ENCODE measurements around the gene EDNRA.
A peak's percentile ranks its signal among the peaks of the same experiment; 100 is the strongest.

Gene EDNRA

DNA sequence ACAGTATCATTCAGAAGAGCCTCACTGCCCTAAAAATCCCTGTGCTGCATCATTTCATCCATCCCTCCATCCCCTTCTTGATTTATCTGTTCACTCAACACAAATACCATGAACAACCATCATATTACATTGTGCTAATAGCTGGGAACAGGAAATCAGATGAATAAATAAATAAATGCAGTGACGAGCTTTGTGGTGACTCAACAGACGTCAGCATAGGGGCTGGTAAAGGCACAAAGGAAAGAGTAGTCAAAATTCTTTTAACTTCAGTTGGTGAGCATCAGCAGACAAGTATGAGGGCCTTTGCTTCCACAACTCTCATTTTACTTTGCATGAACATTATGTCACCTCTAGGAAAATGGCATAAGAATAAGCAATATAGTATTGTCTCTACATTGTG is 65.5 kb downstream of the EDNRA start:
- DNase-seq: no peak

DNA sequence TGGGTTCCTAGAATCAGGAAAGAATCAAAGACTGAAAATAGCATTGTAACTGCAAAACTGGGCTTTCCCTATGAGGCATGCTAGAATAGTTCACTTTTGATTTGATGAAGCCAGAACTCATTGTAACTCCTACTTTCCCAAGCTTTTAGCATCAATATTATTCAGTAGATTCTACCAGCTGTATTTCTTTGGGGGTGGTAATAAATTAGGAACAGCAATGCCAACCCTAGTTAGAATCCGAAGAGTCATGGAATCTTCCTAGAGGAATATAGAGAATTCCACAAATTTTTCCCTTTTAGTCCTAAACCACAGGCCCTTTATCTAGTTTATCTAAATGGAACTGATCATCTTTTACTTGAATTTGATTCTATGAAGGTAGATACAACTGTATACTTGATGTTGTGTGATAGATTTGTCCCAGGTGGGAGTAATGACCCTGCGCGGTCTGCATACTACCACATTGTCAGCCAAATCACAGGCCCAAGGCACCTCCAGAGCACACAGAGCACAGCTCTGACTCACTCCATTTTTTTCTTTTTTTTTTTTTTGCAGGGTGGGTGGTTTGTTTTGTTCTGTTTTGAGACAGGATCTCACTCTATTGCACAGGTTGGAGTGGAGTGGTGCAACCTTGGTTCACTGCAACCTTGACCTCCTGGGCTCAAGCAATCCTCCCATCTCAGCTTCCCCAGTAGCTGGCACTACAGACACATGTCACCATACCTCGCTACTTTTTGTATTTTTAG is 66.6 kb downstream of the EDNRA start:
- DNase-seq: no peak

DNA sequence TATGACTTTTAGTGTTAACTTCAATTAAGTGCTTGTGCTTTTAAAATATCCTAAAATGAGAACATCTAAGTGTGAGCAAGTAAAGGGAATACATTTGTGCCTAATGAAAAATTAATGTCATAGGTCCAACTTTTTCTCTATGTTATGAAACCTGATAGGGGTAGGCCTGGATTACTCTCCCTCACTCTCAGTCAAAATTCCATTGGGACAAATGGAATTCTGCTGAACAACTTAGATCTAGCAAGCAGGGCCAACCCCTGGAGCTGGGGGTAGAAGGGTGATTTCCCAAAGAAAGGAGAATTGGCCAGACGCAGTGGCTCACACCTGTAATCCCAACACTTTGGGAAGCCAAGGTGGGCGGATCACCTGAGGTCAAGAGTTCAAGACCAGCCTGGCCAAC is 67.4 kb downstream of the EDNRA start:
- no peak for DNase-seq

DNA sequence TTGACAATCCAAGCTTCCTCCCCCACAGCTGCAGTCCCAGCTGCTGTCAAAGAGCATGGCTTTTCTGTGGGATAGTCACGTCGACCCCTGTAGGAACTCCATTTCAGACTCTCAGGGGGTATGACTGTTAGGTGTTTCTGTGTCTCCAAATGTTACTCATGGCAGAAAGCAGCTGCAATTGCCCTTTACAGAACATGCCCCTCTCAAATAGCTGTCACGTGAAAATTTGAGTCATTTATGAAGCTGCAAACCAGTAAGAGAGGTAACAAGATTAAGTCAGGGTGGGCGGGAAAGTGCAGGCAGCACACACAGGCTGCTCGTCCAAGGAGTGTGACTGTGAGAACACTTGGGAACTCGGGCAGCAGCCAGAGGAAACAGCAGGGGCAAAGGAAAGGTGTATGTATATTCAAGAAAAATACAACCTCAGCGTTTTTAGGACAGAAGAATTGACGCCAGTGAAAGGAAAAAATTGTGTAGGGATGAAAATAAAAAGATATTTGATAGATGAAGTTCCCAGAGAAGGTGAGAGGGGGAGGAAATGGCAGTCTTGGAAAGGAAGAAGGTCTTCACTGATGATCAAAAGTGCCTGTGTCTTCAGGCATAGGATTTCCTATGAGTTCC is 69.8 kb downstream of the EDNRA start:
- no peak for DNase-seq

DNA sequence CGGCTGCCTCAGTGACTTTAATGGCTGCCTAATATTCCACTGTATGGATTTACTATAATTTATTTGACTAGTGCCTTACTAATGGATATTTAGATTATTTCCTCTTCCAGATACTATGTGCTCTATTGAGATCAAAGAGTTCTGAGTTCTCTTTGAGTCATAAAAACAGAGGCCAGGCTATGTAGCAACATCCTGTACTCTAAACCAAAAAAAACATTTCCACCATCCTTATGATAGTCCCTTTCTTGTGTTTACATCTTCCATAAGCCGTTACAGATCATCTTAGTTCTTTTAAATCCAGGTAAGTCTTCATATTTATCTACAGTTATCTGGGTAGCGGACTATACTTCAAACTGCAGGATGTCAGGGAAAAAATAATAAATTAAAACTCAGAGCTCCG is 79.7 kb downstream of the EDNRA start:
- no peak for DNase-seq

DNA sequence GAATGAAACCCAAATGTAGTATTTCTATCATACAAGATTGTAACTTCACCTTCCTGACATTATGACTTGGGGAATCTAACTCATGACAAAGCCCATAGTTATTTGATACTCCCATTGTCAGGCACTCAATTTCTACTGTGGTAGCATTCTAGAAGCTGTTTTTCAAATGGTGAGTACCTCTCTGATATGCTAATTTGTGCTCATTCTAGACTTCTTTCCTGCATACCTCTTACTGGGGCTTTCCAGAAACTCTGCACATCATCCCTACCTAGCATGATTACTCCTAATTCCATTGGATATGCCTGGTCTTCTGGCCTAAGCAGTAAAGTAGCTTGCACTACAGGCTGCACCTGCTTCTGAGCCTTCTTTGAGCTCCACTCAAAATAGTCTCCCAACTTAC is 85.9 kb downstream of the EDNRA start:
- no peak for DNase-seq

DNA sequence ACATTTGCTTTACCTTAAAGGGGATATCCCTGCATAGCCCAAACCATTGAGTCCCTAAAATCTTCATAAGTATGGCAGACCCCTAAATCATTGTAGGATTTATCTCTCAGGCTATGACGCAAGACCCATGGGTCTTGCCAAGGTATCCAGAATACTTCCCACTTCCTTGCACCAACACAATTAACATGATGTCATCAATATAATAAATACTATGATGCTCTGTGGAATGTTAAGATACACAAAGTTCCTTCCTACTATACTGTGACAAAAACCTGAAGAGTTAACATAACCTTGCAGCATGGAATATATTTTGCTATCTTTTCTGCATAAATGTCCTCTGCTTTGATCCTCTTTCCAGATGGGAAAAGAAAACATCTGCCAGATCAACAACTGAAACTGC is 86.4 kb downstream of the EDNRA start:
- DNase-seq: no peak

DNA sequence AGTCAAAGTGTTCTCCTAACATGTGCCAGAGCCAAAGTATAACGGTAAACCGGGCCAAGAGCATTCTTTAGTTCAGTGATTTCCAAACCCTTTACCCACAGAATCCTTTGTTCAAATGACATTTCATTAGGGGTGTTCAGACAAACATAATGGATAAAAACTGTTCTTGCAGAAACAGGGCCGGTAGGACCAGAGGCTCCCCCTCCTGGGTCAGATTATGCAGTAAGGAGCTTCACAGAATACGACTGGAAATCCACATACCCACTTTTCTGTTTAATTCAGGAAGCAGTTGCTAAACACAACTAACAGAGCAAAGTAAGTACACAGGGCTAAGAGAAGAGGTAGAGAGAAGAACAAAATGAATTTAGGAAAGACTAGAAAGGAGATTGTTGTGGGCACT is 89.7 kb downstream of the EDNRA start:
- DNase-seq: no peak

DNA sequence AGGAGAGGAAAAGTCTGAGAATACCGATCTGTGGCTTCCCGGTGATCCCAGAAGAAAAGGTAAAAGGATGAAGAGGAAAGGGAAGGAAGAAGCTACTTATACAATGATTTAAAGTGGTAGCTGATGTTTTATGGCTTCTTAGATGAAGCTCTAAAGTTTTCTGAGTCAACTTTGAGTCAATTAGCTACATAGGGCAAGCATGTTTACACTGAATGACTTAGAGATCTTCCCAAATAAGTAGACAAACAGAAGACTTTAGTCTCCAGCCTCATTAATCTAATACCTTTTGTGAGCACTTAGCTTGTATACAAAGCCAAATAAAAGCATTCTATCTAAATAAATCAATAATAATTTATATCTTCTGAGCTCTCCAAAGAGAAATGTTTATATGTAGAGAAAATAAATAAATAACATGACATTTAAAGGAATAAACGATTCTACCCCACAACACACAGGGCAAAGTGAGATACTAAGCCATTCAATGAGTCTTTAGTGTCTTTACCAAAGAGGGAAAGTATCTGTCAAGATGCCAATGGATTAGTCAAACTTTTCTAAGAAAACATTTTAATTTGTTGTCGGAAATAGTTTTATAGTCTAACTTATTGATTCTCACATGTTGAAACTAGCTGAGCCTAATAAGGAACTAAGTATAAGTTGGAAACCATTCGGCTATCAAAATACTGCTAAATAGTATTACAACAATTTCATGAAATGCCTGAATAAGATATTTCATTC is 90.3 kb downstream of the EDNRA start:
- DNase-seq: no peak

DNA sequence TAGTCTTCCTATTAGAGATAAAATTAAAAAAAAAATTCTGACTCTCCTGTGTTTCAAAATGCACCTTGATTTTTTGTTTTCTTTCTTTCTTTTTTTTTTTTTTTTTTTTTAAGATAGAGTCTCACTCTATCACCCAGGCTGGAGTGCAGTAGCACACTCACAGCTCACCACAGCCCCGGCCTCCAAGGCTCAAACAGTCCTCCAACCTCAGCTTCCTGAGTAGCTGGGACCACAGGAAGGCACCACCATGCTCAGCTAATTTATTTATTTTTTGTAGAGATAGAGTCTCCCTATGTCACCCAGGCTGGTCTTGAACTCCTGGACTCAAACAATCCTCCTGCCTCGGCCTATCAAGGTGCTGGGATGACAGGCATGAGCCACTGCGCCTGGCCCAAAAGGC is 95.2 kb downstream of the EDNRA start:
- DNase-seq: no peak

DNA sequence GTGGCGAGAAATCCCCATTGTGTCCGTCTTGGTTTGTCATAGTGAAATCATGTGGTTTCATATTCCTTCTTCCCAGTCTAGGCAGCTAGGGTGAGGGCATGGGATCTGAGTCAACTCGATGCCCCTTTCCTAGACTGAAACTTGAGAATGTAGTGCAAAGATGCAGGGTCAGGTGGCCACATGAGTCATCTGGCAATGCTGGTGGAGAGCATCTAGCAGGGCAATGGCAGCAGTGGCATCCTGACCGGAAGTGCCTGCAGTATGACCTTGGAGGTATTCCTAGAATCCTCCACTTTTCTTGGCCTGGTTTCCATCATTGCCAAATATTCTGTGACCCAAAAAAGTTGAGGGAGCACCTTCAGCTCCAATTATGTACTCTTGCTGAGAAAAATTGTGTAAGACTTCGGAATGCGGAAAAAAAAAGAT is 97.2 kb downstream of the EDNRA start:
- DNase-seq: no peak

DNA sequence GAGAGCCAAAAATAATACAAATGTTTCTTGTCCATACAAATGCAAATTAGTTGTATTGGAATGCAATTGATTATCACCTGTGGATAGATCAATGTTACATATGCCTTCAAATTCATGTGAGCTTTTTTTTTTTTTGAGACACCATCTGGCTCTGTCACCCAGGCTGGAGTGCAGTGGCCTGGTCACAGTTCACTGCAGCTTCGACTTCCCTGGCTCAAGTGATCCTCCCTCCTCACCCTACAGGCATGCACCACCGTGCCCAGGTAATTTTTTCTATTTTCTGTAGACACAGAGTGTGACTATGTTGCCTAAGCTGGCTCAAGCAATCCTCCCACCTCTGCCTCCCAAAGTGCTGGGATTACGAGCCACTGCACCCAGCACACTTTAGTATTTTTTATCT is 97.7 kb downstream of the EDNRA start:
- DNase-seq: no peak

DNA sequence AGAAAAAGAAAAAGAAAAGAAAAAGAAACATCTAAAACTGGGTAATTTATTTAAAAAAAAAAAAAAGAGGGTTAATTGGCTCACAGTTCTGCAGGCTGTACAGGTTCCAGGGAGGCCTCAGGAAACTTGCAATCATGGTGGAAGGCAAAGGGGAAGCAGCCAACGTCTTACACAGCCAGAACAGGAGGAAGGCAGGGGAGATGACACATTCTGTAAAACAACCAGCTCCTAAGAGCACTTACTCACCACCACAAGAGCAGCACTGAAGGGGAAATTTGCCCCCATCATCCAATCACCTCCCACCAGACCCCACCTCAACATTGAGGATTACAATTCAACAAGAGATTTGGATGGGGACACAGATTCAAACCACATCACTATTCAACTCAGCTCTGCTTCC is 99.5 kb downstream of the EDNRA start:
- no peak for DNase-seq

DNA sequence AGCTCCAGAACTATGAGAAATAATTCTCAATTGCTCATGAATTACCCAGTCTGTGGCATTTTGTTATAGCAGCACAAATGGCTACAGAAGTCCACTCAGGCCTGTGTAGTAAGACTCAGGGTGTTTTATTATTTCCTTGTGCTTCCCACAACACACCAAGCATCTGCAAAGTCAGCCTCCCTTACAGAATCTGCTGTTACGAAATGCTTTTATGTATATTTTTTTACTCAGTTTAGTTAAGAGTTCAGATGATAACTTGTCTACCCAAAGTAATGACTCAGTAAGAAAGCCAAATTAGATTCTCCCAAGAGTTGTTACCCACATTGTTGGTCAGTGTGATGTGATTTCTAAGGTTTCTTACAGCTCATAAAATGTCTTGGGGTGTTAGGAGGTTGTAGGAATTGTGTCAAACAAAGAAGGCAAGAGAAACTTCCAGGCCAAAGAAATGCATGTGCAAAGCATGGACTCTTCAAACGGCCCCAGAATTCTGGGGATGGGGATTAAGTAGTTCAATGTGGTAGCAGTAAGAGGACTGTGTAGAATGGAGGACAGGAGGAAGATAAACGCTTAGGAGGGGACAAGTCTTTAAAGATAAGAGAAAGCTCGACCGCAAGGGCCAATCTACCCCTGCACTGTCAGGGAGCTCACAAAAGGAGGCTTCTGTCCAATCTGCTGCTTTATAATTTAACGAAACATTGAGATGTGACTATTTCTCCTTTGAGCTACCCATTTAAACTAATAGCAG is 100.9 kb downstream of the EDNRA start:
- DNase-seq: no peak

DNA sequence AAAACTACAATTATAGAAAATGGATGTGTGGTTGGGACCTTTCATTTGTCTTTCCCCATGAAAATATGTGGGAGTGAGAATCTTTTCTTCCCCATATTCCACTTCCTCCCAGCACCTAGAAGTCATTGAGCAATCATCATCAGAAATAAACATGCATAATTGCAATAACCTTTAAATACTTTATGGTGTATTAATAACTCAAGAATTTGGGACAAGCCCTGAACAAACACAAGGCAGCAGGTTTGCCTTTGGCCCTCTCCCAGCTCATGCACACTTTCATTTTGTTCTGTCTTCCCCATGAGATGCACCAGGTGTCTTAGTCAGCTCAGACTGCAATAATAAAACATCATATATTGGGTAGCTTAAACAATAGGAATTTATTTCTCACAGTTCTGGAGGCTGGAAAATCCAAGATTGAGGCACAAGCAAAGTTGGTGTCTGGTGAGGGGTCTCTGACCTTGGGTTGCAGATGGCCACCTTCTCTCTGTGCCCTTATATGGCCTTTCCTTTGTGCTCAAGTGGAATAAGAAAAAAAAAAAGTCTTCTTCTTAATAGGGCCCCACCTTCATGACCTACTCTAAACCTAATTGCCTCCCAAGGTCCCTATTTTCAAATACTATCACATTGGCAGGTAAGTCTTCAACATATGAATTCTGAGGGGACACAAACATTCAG is 101.6 kb downstream of the EDNRA start:
- no peak for DNase-seq

DNA sequence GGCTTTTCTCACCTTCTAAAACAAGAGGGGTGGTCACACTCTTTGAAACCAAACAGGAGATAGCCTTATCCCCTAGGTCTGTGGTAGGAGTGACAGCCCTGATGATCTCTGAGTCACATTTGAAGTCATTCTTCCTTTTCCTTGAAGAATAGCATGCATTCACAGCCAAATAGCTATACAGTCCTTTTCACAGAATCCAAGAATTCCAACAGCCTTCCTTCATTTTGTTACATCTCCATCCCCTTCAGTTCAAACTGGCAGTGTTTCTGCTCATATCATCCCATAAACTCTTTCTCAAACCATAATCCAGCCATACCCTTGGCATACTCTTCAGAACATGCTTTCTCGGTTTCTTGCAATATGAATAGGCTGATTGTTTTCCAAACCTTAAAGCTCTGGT is 103.0 kb downstream of the EDNRA start:
- DNase-seq: no peak

DNA sequence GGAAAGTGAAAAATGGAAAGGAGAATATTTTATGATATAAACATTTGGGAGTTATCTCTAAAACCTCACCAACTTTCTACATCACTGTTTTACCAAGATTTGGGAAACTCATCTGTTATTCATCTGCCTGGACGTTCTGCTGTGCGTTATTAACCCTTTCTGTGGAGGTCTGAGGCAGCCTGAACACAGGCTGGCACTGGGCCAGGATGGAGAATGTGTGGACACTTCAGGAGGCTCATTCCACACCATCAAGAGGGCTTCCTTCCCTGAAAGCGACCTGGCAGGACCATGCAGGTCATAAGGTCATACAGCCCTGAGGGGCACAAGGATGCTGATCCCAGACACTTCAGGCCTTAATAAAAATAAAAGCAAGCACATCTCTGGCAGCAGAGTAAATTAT is 105.1 kb downstream of the EDNRA start:
- DNase-seq: no peak

DNA sequence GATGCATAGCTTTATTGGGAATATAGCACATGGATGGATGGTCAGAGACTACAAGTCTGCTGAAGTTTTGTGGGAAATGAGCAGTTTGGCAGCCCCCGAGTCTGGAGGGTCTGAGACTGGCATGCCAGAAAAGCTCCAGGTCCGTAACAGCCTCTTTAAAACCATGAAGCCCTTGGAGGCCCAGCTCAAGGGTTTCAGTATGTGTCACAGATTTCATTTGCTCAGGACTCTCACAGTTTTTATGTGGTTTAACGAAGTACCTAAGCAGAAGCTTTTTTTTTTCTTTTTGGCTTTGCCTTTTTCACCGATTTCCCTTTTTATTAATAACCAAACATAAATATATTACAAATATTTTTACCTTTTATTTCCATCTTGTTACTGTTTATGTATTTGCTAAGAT is 105.7 kb downstream of the EDNRA start:
- DNase-seq: no peak

DNA sequence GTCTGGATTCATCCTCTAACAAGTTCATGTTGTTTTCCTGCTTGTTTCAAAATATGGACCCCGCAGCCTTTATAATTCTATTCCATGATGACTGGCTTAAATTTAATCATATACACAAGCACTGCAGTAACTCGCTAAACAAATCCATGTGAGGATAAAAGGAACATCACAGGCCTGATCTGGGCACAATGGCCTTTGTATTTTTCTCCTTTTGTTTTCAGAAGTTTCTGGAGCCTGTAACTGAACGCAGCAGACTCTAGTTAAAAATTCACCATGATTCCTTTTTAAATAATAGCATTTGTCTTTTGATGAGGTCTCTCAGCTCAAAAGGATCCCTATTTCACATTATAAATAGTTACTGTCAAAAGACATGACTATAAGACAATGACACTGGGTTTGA is 106.1 kb downstream of the EDNRA start:
- DNase-seq: no peak

DNA sequence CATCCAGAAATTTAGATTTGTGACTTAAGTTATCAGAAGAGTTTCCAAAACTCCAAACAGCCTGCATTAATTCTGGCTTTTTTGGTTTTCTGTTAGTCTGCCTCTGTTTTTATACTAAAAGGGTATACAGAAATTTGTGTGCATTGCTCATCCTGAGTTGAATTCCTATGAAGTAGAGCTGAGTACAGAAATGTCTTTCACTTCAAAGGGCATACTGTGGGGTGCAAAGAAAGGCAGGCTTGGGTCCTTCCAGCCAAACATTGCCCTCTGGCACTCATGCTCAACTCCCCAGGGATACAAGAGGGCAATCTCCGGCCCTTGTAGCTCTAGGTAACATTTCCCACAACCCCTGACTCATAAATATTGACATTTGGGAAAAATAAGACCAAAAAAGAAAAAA is 108.7 kb downstream of the EDNRA start:
- no peak for DNase-seq

DNA sequence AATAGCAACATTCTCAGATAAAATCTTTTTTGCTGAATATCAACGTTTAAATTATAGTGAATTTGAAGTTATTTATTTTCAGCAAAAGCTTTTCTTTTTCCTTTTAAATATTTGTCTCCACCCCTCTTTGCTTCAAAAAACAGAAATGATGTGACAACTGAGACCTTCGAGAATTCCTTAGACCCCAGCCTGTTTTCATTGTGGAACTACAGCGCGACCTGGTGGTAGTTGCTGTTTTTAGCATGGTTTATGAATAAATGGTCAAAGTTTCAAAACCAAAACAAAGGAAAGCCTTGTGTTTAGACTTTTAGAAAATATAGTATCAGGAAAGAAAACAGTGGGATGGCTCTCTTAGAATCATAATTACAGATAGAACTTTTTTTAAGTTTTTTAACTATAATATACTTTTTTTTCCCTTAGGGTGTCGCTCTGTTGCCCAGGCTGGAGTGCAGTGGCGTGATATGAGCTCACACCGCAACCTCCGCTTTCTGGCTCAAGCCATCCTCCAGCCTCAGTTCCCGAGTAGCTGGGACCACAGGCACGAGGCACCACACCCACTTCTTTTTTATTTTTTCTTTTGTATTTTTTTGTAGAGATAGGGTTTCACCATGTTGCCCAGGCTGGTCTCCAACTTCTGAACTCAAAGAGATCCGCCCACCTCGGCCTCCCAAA is 109.5 kb downstream of the EDNRA start:
- DNase-seq: peak; percentile 22

DNA sequence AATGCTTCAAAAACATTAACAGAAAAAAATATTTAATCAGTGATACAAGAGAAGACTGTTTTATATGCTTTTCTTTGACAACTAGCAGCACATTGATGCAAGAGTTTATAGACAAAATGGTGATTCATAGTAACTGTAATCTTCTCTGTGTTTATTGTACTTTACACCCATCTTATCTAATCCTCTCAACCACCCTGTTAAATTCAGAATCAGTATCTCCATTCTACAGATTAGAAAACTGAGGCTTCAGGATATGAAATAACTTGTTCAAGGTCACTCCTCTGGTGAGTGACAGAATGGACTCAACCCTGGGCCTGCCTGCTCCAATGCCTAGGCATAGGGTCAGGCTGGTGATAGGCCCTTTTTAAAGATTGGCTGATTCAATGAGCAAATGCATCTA is 110.2 kb downstream of the EDNRA start:
- DNase-seq: no peak
